Fibroblast of skin of left biceps (primary cell): ENCODE results near the gene CHST13.

Source experiments
- DNase-seq, 2 experiments: peaks; one replicate each; pipeline ENCODE4 v3.0.0-alpha.2; 2013; ENCODE audit warnings: low read depth in 2 of 2

The CHST13 gene

GRCh38 chr3:126487151-126487771 is 36.7 kb upstream of the CHST13 start:
- no peak for DNase-seq

- DNase-seq = no peak
Observed at GRCh38 chr3:126488185-126488584, 35.8 kb upstream of the CHST13 start.

- no peak for DNase-seq
Observed at GRCh38 chr3:126488886-126489569, 34.9 kb upstream of the CHST13 start.

- DNase-seq = no peak
Observed at GRCh38 chr3:126490619-126491018, 33.3 kb upstream of the CHST13 start.

GRCh38 chr3:126491221-126492013 is 32.5 kb upstream of the CHST13 start:
- DNase-seq = no peak

- no peak for DNase-seq
Observed at GRCh38 chr3:126493051-126493450, 30.9 kb upstream of the CHST13 start.

- DNase-seq = no peak
Observed at GRCh38 chr3:126493739-126494138, 30.2 kb upstream of the CHST13 start.

GRCh38 chr3:126494204-126494969 is 29.6 kb upstream of the CHST13 start:
- no peak for DNase-seq

GRCh38 chr3:126494970-126495230 is 29.1 kb upstream of the CHST13 start:
- DNase-seq = no peak

- DNase-seq = no peak
Observed at GRCh38 chr3:126495786-126496185, 28.2 kb upstream of the CHST13 start.

GRCh38 chr3:126496894-126497850 is 26.8 kb upstream of the CHST13 start:
- no peak for DNase-seq

- DNase-seq = no peak
Observed at GRCh38 chr3:126497956-126498355, 26.0 kb upstream of the CHST13 start.

GRCh38 chr3:126498461-126498860 is 25.5 kb upstream of the CHST13 start:
- no peak for DNase-seq

- no peak for DNase-seq
Observed at GRCh38 chr3:126498929-126499328, 25.0 kb upstream of the CHST13 start.

GRCh38 chr3:126499401-126499800 is 24.6 kb upstream of the CHST13 start:
- no peak for DNase-seq

- no peak for DNase-seq
Observed at GRCh38 chr3:126500016-126500415, 23.9 kb upstream of the CHST13 start.

GRCh38 chr3:126501054-126501453 is 22.9 kb upstream of the CHST13 start:
- no peak for DNase-seq

- no peak for DNase-seq
Observed at GRCh38 chr3:126501736-126502135, 22.2 kb upstream of the CHST13 start.

GRCh38 chr3:126502656-126503055 is 21.3 kb upstream of the CHST13 start:
- DNase-seq = no peak

GRCh38 chr3:126503701-126504100 is 20.3 kb upstream of the CHST13 start:
- no peak for DNase-seq

GRCh38 chr3:126507886-126508285 is 16.1 kb upstream of the CHST13 start:
- DNase-seq = no peak
